ENCODE data around the gene TFDP2.

TFDP2 gene

DNA sequence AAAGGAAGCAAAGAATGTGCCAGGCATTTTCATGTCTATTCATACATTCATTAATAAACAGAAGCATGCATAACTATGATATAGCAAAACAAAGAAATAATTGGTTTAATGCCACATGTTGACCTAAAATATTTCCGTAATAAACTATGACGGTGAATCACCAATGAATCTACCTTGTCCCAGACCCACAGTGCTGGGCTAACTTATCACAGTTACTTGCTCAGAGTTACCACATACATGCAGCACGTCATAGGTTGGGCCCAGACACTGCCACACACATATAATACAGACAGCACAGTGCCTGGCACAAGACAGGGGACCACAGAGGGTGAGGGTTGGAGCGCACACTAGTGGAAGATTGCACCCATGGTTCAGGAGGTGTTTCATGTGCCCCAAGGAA, 186.0 kb downstream of the TFDP2 start:
- DNase-seq (ENCODE audit: low read depth), result no peak

DNA sequence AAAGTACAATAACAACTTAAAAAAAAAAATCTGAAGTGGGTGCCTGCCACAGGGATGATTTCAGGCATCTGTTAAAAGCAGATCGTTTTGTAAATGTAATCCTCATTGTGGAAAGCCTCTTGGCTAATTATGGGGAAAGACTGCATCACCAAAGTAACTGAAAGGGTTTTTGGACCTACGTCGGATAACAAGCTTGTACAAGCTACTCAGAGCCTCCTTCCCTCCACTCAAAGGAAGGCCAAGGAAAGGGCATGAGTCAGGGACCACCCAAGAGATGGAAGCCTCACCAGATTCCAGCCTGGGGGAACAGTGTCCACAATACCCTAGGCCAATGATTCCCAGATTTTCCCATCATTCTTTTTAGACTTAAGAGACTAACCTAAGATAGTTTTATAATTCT, 188.6 kb downstream of the TFDP2 start:
- DNase-seq (ENCODE audit: low read depth), result no peak

DNA sequence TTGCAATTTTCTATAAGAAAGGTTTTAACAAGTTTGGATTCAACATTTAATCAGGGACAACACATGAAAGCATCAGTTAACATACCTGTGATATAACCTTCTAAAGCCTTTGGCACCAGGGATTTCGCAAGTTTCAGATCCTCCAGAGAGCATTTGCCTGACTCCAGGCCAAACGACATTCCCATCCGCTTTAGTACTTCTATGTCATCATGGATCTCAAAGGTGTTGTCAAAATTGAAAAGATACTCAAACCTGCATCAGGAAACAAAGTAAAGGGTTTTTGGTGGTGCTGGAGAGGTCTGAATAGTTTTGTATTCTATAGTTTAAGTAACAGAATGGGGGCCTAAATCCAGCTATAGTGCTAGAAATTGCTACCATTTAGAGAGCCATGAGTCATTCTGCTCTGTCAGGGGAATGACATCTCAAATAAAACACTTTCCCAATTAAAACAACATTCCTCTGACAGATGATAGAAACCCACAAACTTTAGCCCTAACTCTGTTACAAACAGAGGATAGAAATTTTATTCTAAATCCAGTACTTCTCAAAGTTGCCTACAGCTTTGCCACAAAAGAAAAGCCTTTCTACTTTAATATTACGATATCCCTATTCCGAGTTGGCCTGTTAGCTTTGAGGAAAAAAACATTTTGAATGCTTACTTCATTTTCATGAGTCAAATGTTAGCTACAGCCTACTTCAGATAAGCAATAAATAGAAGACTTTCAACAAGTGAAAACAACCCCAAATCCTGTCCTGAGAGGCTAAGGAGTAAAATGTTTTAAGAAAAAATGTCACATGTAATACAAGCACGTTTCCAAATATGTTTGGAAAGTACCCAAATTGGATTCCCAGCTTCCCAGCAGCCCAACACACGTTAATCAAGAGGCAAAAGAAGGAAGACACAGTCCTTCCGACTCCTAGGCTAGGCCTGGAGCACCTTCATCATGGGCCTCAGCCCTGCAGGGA, 189.5 kb downstream of the TFDP2 start:
- peak; percentile 83 for DNase-seq (ENCODE audit: low read depth)

DNA sequence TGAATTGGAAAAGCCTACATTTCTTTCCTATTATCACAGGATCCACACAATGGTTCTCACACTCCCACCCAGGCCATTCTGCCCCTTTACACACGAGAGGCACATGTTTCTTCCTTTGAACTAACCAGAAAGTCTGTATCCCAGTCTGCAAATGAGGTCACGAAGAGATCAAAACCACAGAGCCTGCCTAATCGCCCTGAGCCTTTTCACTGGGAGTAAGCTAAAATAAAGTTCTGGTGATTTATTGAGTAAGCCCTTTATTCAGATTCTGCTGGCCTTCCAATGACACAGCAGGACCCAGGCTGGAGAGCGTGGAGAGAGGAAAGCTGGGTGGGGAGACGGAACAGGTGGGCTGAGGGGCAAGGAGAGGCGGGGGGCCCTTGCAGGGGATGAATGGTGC, 194.2 kb downstream of the TFDP2 start:
- no peak for DNase-seq (ENCODE audit: low read depth)

DNA sequence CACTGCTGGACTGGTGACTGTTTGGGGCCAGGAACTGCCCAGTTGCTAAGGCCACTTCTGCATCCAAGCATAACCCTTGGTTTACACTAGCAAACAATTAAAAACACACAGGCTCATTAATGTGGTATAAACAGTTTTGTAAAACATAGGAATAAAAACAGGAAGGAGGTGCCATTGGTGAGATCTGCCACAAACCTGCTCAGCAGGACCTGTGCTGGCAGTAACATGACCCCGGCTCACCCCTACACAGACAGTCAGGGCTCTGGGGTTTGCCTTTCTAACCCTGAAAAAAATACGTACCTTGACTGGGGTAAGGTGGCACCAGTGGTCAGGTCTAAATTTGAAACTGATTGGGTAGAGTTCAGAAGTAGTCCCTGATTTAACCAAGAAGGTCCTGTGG, 196.7 kb downstream of the TFDP2 start:
- no peak for DNase-seq (ENCODE audit: low read depth)

DNA sequence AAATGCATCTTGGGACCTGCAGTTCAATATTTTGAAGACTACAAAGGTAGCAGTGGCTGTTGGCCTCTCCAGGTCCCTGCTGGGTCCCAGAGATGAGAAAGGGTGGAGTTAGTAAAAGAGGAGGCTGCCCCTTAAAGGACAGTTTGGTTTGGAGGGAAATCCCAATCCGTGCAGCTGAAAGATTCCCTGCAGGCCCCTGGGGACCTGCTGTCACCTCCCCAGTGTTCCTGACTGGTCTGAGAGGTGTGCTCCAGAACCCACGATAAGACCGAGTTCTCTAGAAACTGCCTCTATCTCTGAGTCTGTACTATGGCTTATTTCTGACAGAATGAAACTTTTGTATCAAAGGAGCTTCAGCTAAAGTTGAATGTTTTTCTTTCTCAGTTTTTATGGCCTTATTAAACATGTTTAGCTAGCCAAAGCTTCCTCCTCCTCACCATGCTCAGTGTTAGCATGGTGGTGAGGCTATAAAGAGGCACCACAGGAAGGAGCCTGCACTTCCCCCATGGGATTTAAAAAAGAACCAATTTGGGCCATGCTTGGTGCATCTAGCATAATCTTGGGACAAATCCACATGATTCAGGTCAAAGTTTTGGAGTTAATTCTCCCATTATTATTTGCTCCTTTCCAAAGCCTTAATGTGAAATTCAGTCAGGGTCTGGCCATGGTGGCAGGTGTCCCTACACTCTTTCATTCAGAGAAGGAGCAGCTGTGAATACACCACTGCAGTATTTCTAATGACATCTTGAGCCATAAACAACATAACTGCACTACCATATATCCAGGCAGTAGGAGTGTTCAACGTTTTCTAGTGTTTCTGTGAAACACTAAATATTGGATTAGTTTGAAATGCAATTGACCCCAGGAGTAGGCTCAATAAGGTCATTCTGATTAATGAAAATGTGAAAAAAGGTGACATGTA, 198.5 kb downstream of the TFDP2 start:
- DNase-seq (ENCODE audit: low read depth), result no peak

DNA sequence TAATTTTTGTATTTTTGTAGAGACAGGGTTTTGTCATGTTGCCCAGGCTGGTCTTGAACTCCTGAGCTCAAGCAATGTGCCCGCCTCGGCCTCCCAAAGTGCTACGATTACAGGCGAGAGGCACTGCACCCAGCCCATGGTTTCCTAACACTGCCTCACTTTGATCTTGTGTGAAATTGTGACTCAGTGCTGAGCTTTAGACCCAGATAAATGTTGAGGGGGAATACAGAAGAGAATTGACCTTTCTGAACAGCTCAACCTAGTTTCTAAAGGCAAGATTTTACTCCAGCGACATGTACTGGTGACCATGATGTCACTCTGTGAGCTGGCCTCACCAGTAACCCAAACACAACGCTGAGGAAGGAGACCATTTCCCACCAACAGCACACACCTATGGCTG, 199.4 kb downstream of the TFDP2 start:
- no peak for DNase-seq (ENCODE audit: low read depth)

DNA sequence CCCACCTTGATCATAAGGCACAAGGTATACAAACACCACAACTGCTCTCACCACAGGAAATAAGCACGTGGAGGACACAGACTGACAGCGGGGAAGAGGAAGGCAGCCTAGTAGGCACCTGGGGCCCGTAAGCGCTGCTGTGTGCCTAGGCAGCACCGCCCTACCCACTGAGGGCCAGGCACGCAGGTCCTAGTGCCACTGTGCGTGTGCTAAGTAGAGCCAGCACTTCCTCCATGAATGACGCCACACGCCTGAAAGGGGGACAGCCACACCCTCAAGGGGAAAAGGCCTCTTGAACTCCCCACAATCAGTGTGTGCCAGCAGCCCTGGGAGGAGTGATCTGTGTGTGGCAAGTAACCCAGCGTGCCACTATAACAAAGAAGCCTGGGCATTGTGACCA, 199.9 kb downstream of the TFDP2 start:
- no peak for DNase-seq (ENCODE audit: low read depth)

DNA sequence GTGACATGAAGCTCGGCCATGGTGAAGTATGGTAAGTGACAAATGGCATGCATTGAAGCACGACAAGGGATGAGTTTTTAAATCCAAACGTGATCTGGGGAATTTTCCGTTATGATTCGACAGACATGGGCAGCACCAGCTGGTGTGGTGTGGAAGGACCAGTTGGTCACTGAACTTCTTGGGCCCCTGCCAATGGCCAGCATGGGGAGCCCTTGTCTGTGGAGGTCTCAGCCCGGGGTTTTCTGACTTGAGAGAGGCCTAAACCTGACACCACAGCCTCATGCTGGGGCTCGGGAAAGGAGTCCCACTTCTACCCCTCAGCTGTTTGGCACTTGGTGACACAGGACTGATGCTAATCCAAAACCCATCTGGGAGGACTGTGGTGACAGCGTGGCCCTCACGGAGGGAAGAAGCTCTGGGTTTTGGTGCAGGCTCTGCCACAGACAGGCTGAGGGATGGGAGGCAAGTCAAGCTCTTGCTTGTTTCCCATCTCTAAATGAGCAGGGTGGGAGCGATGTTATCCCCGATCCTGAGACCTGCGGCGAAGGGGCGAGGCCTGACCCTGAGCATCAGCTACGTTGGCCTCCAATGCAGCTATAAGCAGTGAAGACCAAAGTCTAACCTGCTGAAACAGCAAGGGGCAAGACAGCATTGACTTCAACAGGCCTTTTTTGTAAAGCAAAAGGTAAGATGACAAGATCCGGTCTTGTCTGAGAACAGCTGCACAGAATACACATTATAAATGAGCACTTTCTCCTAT, 203.4 kb downstream of the TFDP2 start:
- DNase-seq (ENCODE audit: low read depth), result no peak

DNA sequence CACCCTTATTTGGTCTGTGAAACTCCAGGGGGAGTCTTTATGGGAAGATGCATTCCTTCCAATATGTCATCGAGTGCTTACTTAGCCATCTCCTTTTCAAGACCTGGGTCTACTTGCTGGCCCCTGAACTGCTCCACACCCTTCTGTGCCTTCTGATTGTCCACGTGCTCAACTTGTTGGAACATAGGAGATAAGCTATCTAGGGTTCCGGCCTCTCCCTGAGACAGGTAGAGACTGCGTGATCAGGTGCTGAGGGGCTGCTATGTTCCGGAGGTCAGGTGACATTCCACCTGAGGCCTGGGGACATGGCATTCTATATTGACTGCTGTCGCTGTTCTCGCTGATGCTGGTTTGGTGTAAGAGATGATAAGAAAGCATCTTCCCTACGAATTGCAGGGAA, 207.3 kb downstream of the TFDP2 start:
- DNase-seq (ENCODE audit: low read depth), result no peak

DNA sequence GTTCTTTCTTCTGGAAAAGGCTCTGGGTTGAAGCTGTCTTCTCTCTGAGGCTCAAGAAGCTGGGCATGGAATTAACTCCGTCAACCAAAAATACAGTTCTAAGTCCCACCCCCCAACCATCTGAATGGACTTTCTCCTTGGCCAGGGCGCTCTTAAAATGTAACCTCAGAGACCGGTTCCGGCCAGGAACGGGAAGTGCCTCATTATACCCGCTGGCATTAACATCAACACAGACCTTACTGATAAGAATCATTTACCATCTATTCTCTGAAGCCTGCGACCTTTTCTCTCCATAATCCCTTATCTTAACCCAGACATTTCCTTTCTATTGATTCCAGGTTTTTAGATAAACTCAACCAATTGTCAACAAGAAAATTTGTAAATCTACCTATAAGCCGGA, 208.3 kb downstream of the TFDP2 start:
- no peak for DNase-seq (ENCODE audit: low read depth)

DNA sequence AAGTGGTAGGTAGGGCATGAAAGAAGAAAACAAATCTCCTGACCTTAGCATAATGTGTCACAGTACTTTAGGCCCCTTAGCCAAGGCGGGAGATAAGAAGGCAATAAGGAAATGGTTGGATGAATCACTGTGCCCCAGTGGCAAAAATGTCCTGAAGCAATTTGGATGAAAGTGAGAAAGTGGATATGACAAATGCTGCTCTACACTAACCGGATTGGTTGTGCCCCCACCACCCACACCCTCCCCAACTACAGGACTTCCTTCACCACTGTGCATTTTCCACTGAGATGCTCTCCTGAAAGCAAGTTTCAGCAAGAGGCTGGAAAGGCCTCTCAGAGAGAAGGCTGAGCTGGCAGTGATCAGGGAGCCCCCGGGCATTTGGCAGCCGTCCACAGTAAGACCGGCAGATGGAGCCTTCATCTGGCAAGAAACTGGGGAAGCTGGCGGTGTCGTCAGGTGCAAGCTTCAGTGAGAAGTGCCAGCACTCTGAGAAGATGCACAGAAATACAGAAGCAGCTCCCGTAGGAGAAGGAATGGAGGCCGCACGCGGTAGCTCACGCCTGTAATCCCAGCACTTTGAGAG, 209.1 kb downstream of the TFDP2 start:
- DNase-seq (ENCODE audit: low read depth), result peak; percentile 89

DNA sequence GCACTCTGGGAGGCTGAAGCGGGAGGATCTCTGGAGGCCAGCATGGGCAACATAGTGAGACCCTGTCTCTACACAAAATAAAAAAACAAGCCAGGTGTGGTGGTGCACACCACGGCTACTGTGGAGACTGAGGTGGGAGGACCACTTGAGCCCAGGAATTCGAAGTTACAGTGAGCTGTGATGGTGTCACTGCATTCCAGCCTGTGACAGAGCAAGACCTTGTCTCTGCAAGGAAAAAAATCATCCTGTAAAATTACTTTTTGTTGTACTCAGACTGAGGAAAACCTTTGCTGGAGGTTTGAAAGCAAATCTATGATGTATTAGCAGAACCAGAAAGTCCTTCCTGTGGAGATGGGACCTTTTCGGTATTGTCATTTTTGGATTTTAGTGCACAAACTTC, 209.6 kb downstream of the TFDP2 start:
- DNase-seq (ENCODE audit: low read depth), result no peak

DNA sequence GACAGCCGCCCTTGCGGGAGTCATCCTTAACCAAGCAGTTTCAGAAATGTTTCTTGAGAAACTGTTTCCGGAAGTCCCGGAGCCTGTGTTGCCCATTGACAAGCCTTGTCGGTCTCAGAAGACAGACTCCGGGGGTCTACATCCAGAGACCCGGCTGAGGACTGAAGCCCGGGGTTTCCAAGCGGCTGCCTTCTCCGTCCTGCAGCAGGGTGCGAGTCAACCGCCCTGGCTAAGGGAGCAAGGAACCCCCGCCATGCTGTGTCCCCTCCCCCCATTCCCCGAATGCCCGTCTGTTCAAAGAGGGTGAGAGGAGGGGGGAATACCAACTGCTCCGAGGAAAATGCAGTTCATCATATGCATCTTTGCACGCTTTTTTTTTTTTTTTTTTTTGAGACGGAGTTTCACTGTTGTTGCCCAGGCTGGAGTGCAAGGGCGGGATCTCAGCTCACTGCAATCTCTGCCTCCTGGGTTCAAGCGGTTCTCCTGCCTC, 211.3 kb downstream of the TFDP2 start:
- DNase-seq (ENCODE audit: low read depth), result no peak

DNA sequence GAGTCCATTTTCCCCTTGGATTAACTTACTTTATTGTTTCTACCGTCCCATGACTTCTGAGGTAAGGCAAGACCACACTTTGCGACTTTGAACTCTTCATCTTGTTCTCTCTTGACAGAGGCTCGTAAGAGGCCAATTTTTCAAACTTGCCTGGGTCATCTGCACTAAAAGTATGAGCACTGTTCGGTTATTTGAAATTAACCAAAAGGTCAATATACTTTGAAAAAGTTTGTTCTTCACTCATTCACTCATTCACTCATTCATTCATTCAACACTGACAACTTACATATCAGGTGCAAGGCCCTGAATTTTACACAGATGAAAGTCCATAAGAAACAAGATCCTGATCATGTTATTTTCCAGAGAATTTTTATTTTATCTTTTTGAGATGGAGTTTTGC, 215.0 kb downstream of the TFDP2 start:
- no peak for DNase-seq (ENCODE audit: low read depth)

DNA sequence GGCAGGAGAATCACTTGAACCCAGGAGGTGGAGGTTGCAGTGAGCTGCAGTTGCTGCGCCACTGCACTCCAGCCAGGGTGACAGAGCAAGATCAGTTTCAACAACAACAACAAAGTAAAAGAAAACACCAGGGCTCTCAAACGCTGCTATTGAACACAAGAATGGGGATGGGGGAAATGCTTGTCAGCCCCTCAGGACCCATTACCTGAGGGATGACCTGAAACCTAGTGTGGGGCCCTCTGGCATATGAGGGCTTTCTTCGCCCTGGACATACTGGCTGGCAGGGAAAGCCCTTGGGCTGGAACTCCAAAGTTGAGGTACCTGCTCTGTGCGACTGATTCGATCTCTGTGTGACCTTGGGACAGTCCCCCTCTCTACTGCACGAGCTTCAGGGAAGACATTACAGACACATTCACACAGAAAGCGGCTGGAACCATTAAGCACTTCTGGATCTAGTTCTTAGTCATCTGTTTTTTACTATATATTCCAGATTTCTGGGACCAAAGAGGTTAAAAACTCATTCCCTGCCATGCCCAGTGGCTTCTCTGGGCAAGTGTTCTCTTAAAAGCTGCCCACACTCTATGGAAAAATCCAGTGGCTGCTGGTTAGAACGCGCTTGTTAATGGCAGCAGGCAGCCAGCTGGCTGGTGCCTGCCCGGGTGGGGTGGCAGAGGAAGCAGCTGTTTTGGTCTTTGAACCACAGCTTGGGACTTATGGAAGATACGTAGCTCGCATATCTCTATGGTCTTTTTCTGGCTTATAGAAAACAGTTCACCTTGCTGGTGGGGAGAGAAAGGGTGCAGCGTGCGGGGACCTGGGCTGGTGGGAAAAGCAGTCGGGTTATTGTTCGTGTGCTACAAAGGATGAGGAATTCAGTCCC, 215.7 kb downstream of the TFDP2 start:
- DNase-seq (ENCODE audit: low read depth), result no peak

DNA sequence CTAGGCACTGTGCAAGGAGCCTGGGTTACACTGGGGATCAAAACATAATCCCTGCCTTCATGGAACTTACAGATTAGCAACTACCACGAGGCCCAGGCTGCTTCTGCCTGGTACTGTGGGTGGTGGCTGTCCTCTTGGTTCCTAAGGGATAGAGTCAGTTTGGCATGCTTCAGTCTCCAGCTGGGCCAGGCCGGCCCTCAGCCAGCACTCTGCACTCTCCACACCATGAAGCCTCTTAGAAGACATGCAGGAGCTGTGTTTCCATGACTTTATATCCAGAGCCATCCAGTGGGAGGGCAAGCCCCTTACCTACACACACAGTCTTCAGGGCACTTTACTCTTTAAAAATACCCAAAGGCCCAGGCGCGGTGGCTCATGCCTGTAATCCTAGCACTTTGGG, 218.5 kb downstream of the TFDP2 start:
- DNase-seq (ENCODE audit: low read depth), result no peak

DNA sequence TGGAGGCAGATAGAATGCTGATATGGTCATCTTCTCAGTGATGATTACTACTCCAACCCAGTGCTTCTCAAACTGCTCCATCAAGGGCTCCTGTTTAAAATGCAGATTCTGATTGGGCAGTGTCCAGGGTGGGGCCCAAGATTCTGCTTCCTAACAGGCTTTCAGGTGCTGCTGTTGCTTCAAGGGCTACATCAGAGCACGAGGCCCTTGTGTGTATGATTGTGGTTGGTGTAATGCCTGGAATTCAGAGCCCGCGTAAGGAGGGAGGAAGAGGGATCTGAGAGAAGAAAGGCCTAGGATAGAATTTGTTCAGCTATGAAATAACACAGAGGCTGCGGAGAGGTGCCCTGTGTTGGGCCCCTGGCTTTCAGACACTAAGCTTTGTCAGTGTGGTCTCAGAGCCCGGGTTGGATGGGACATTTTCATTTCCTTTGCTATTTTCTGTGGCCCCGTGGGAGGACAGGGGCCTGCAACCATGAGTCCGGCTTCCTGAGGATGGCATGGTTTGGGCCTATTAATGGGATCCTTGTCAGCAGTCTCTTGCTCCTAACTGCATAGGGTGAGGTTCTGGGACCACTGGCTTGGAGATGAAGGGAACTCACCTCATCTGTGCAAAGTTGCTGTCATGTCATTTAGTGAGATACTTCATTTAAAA, 219.9 kb downstream of the TFDP2 start:
- DNase-seq (ENCODE audit: low read depth), result no peak

DNA sequence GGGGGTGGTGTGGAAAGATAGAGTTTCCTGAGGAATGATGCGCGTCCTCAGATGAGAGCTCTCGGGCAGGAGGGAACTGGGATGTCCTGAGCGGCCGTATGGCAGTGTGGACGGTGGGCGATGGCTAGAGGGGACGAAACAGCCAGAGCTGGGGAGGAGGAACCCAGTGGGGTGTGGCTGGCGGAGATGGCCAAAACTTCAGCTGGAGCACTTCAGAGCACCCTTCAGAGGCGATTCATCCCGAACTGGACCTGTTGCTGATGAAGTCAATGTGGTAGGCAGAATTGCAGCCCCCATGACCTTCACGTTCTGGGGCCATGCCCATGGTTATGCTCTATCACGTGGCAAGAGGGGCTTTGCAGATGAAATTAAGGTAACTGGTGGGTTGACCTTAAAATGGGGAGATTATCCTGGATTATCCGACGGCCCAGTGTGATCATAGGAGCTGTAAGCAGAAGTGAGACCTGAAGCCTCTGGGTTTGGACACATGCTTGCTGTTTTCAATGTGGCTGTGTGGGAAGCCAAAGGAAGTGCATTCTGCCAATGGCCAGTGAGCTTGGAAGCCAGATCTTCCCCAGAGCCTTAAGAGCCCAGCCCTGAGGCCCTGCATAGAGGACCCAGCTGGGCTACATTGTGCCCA, 220.6 kb downstream of the TFDP2 start:
- DNase-seq (ENCODE audit: low read depth), result no peak

DNA sequence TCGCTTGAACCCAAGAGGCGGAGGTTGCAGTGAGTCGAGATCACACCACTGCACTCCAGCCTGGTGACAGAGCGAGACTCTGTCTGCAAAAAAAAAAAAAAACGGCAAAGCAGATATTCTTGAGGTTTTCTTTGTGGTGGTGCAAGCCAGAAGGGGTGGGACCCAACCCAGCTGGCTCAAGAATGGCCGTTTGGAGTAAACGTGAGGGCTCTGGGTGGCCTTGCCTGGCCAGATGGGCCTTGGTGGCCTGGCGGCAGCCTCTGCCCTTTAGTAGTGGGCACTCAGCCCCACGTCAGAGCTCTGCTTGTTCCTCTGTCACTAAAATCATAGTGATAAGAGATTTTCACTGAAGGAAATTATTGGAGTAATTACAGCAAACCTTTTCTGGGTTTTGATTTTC, 222.4 kb downstream of the TFDP2 start:
- no peak for DNase-seq (ENCODE audit: low read depth)

All from HS-5 (cell line).